SKM-1 treated with dmso at 0.1 percent for 144 hours (cell line): ENCODE data around the gene MYH7.

Source experiments
- DNase-seq: peaks from one replicate; lab custom pipeline; 2025; ENCODE audit not compliant: unreplicated experiment; lab: John Stamatoyannopoulos, UW

The MYH7 gene

DNA sequence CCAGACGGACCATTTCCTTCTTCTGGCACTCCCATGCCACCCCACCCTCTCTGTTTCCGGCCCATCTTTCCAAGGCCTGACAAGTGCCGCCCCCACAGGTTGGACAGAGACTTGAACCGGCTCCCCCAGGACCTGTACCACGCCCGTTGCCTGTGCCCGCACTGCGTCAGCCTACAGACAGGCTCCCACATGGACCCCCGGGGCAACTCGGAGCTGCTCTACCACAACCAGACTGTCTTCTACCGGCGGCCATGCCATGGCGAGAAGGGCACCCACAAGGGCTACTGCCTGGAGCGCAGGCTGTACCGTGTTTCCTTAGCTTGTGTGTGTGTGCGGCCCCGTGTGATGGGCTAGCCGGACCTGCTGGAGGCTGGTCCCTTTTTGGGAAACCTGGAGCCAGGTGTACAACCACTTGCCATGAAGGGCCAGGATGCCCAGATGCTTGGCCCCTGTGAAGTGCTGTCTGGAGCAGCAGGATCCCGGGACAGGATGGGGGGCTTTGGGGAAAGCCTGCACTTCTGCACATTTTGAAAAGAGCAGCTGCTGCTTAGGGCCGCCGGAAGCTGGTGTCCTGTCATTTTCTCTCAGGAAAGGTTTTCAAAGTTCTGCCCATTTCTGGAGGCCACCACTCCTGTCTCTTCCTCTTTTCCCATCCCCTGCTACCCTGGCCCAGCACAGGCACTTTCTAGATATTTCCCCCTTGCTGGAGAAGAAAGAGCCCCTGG lies 59.8 kb downstream of the MYH7 start:
- no peak for DNase-seq

- no peak for DNase-seq
Measured at GRCh38 chr14:23373041-23373440, 62.4 kb downstream of the MYH7 start.

- DNase-seq, result no peak
Measured at GRCh38 chr14:23372509-23372908, 63.0 kb downstream of the MYH7 start, which contains the start of gene IL25. Gene IL25, plus strand, starts transcription at chr14:23372809.

GRCh38 chr14:23371865-23372264 lies 63.6 kb downstream of the MYH7 start:
- DNase-seq, result no peak

DNA sequence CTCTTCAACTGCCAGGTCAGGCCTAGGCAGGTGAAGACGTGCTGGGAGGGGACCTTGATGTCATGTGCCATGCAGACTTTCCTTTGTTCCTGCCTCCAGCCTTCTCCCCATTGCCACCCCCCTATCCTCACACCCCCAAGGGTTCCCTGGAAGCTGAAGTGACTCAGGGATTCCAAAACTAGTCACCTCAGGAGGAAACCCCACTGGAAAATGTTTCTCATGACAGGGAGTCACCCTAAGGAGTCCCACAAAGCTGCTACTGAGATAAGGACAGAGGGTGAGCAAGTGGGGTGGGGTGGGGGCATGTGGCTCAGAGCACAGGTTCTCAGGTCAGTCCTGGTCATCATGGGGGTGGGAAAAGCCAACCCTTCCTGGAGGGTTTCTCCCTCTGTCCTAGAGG lies 65.2 kb downstream of the MYH7 start:
- DNase-seq, result no peak

DNA sequence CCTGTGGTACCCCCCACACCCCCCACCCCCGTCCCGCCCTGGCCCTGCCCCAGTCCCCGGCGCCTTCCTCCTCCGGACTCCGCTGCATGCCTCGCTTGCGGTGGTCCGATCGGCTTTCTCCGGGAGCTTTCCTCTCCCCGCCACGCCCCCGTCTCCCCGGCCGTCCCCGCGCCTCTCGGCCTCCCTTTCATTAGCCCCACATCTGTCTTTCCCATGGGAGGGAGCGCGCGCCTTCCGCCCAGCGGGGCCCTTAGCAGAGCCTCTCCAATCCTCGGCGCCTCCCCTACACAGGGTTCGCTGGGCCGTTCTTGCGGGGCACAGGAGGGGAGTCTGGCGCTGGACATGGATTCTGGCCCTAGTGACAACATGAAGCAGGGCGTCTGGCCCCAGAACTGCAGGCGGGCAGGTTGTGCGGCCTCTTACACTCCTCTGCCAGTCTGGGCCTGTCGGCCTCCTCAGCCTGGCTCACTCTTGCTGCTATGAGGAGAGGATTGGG lies 69.0 kb downstream of the MYH7 start:
- no peak for DNase-seq

DNA sequence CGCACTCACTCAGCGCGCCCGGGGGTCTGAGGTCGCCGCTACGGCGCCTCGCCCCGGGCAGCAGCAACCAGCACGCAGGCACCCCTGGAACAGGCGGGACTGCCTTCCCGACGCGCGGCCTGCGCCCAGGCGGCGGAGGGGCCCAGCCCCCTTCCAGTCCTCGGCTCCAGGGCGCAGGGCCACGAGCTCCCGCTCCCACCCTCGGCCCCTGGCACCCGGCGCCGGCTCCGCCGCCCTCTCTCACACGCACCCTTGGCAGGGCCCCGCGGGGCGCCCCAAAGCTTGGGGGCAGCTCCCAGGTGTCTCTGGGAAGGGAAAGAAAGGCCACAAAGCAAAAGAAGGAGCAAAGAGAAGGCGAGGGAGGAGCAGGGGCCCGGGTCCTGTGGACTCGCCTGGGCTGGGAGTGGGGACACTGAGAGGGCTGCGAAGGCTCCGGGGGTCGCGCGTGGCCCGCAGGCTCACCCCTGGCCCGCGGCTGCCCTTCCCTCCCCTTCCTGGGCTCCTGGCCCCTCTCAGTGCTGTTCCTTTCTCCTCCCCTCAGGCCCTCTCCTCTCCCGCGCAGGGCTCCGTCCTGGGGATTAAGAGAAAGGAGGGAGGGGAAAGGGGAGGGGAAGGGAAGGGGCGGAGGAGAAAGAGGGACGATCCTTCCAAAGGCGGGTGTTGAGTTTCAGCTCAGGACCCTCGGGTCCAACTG lies 69.6 kb downstream of the MYH7 start:
- no peak for DNase-seq

GRCh38 chr14:23365036-23365731 lies 70.3 kb downstream of the MYH7 start, which contains the start of gene EFS:
Gene EFS, minus strand, starts transcription at chr14:23365172. Its CDS starts 147 bp downstream, at chr14:23365025.
- no peak for DNase-seq

- DNase-seq, result no peak
Measured at GRCh38 chr14:23364164-23365035, 71.1 kb downstream of the MYH7 start.
